K562 (cell line): ENCODE data around the gene KLK14. TPM values are rescaled to one million over a fixed set of nuclear protein-coding genes. Genes with fewer than 3 reads are reported as not detected.

ENCODE experiments used
- CLOCK ChIP-seq: fragments of 250-450 bp; sonication (Bioruptor Pico); IDR thresholded peaks from 2 replicates; pipeline ENCODE4 v1.4.0; 2020; ENCODE audit warnings: mild to moderate bottlenecking, moderate library complexity, borderline replicate concordance
- CTBP1 ChIP-seq: fragments of 450-650 bp; IDR thresholded peaks from 2 replicates; pipeline ENCODE4 v1.6.1; 2016; ENCODE audit warnings: borderline replicate concordance
- EP400 ChIP-seq: fragments of 450-650 bp; IDR thresholded peaks from 2 replicates; pipeline ENCODE4 v1.6.1; 2017; ENCODE audit warnings: antibody characterized with exemption, mild to moderate bottlenecking, moderate library complexity
- KDM2B ChIP-seq: fragments of 250-450 bp; sonication (Bioruptor Pico); IDR thresholded peaks from 2 replicates; pipeline ENCODE4 v1.8.0; 2021; ENCODE audit warnings: mild to moderate bottlenecking, moderate library complexity
- POU5F1 ChIP-seq: fragments of 150-350 bp; IDR thresholded peaks from 2 replicates; pipeline ENCODE4 v1.6.1; 2014; ENCODE audit warnings: borderline replicate concordance, low read length, low read depth, mild to moderate bottlenecking; ENCODE audit not compliant: partially characterized antibody
- YY1 ChIP-seq, 3 experiments: IDR thresholded peaks; 2 replicates each; pipeline ENCODE4 v1.6.1; 2011; ENCODE audit warnings: low read length in 2 of 3, mild to moderate bottlenecking in 2 of 3, moderate library complexity in 2 of 3, borderline replicate concordance in 1 of 3, control low read depth in 1 of 3, low read depth in 1 of 3; ENCODE audit not compliant: insufficient read depth in 3 of 3, insufficient replicate concordance in 2 of 3, control insufficient read depth in 1 of 3, insufficient read length in 1 of 3; ENCODE audit errors: extremely low read depth in 1 of 3
- ZNF76 ChIP-seq: fragments of 250-450 bp; sonication (Bioruptor Pico); IDR thresholded peaks from 2 replicates; pipeline ENCODE4 v1.4.0; 2020; ENCODE audit warnings: mild to moderate bottlenecking, moderate library complexity, borderline replicate concordance
- ZNF780A ChIP-seq: fragments of 250-450 bp; sonication (Bioruptor Pico); IDR thresholded peaks from 2 replicates; pipeline ENCODE4 v1.5.0; 2021; ENCODE audit warnings: mild to moderate bottlenecking
- polyA plus RNA-seq, 8 experiments: library from polyadenylated mRNA; depleted of rRNA in 4 of 8; stranded (reverse) in 5 of 8; unstranded in 3 of 8; fragments of >200 nt; fragmentation: Nextera tagmentation in 2 of 8; fragmentation: Illumina TruSeq in 1 of 8; extraction: Ambion mirVana in 2 of 8; extraction: Trizol in 1 of 8; gene quantifications; 2 replicates each; pipeline versions ENCODE4 v1.2.1 to v1.2.3, GENCODE V29; 2011 to 2014; ENCODE audit warnings: inconsistent platforms in 1 of 8, missing spikeins in 1 of 8
- total RNA-seq, 7 experiments: library from RNA; depleted of rRNA in 6 of 7; stranded (reverse); fragments of >200 nt in 6 of 7; fragmentation: Illumina TruSeq in 2 of 7; extraction: Trizol in 2 of 7; gene quantifications; 2 replicates each; pipeline versions ENCODE4 v1.2.1 to v1.2.3, GENCODE V29; 2011 to 2021; ENCODE audit warnings: low replicate concordance in 1 of 7

The KLK14 gene
- total and polyA plus RNA-seq, 9 of the 15 experiments (the other 6 are each of a cell fraction or from before 2014, with no cell fraction given), result not detected

- TF ChIP-seq POU5F1 (no peak), ZNF780A (CRISPR knock-in tag) (no peak), KDM2B (CRISPR knock-in tag) (no peak), CTBP1 (no peak), YY1 (IDR thresholded peaks at IDR 0.05; ENCODE audit: borderline replicate concordance in 1 of 3, control insufficient read depth in 1 of 3, extremely low read depth in 1 of 3, insufficient read depth in 3 of 3, insufficient read length in 1 of 3, insufficient replicate concordance in 2 of 3, low read depth in 1 of 3, low read length in 2 of 3) (no peak), EP400 (no peak), ZNF76 (CRISPR knock-in tag) (no peak), CLOCK (CRISPR knock-in tag) (no peak)
- TF ChIP-seq, all 486 proteins: peak for 0
Measured at GRCh38 chr19:51063664-51064063, 19.0 kb downstream of the KLK14 start (continued).
